Epithelial cell of proximal tubule (primary cell): Measurements from ENCODE around the gene GRM7. TPM values are rescaled to one million over a fixed set of nuclear protein-coding genes. Genes with fewer than 3 reads are reported as not detected.

Experiments used
- DNase-seq: peaks from one replicate; pipeline ENCODE4 v3.0.0-alpha.2; 2011; ENCODE audit warnings: low read depth
- H3K4me3 ChIP-seq: 2 replicates; pipeline ENCODE4 v1.5.1; 2011; ENCODE audit warnings: low read depth, mild to moderate bottlenecking, low read length
- total RNA-seq: library from RNA; depleted of rRNA; stranded (reverse); fragments of >200 nt; gene quantifications from 2 replicates; pipeline ENCODE4 v1.2.3, GENCODE V29; 2015
- TF ChIP-seq, protein P1 (sequence below): conservative IDR thresholded peaks from 2 replicates; pipeline ENCODE4 v1.5.1; 2012; ENCODE audit warnings: low read depth, mild to moderate bottlenecking, low read length

GRM7 gene
- total RNA-seq = not detected in 2 replicates

DNA sequence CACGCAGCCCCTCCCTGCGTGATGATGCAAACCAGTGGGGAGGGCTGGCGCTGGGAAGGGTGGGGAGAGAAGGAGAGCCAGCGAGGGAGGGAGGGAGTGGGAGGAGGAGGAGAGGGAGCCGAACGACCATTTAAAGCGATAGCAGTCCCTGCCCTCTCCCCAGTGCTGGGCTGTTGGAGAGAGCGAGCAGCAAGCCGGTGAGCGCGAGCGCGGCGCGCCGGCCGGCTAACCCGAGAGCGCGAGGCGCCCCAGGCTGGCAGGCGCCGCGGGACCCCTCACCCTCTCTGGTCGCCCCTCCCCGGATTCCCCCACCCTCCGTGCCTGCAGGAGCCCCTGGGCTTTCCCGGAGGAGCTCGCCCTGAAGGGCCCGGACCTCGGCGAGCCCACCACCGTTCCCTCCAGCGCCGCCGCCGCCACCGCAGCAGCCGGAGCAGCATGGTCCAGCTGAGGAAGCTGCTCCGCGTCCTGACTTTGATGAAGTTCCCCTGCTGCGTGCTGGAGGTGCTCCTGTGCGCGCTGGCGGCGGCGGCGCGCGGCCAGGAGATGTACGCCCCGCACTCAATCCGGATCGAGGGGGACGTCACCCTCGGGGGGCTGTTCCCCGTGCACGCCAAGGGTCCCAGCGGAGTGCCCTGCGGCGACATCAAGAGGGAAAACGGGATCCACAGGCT, at the start of gene GRM7:
Gene GRM7, plus strand, starts transcription at position 162 of the 671 bp plus-strand sequence.
- TF ChIP-seq, protein P1, sequence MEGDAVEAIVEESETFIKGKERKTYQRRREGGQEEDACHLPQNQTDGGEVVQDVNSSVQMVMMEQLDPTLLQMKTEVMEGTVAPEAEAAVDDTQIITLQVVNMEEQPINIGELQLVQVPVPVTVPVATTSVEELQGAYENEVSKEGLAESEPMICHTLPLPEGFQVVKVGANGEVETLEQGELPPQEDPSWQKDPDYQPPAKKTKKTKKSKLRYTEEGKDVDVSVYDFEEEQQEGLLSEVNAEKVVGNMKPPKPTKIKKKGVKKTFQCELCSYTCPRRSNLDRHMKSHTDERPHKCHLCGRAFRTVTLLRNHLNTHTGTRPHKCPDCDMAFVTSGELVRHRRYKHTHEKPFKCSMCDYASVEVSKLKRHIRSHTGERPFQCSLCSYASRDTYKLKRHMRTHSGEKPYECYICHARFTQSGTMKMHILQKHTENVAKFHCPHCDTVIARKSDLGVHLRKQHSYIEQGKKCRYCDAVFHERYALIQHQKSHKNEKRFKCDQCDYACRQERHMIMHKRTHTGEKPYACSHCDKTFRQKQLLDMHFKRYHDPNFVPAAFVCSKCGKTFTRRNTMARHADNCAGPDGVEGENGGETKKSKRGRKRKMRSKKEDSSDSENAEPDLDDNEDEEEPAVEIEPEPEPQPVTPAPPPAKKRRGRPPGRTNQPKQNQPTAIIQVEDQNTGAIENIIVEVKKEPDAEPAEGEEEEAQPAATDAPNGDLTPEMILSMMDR = no peak
- H3K4me3 ChIP-seq = peak within 1 kb of the TSS; percentile 16
- DNase-seq = no peak

DNA sequence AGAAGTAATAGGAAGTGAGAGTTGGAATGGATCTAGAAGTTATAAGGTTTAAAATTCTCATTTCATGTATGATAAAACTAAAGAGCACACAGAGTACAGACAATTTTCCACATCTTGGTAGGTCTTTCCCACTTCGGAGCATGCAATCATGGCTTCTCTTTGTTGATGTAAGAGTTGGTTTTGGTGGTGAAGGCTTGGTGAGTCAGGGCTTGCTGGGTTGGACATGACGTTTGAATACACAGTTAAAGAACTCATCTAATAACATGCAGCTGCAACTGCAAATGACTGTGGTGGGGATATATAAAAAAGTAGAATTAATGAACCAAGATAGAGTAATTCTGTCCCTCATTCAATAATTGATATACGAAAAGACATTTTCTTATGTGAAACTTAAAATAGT, 39.5 kb upstream of the GRM7 start:
- DNase-seq = no peak
- TF ChIP-seq, protein P1 = no peak
- no peak overlapping the region for H3K4me3 ChIP-seq

DNA sequence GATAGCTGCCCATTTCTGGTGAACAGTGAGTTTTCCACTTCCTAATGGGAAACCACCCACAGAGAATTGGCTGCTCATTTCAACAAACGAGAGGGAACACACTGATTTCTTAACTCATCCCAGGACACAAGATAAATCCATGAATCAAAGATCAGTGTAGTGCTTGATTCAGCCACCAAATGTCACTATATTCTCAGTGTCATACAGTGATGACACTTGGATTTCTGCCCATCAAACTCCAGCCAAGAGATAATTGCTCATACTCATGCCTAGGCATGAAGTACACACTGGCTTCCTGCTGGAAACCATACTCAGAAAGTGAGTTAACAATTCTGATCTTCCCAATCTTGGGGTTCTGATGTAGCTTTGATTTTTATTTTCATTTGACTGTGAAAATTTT, 35.4 kb upstream of the GRM7 start:
- TF ChIP-seq, protein P1 = no peak
- no peak for DNase-seq
- no peak overlapping the region for H3K4me3 ChIP-seq

DNA sequence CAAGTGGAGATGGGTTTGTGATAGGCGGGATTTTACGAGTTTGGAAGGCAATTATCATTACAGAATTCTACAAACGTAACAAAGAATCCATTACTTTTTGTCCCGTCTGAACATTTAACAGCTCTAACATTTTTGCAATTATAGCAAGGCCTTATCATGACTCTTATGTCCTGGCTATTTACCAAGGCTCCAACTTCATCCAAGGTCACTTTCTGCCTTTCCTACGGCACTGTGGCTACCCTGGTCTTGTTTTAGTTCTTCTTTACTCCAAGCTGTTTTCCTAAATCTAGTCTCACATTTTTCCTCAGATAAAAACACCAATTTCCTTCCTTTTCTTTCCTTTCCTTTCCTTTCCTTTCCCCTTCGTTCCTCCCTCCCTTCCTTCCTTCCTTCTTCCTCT, 33.5 kb upstream of the GRM7 start:
- no peak for DNase-seq
- TF ChIP-seq, protein P1 = no peak

DNA sequence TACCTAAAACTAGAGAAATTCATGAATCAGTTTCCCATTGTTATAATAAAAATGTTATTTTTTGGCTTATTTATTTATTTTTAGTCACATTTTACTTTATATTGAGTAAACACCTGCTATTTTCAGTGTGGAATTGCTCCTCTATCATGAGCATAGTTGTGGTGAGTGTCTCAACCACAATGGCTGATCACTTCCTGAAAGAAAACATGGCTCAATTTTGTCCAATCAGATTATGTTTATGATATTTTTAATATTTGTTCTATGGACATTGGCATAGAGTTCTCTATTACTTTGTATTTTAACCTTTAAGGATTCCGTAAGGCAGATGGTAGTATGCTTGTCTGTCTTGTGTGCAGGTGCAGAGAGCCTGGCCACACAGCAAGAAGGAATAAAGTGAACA, 16.2 kb upstream of the GRM7 start:
- no peak overlapping the region for H3K4me3 ChIP-seq
- DNase-seq = no peak
- TF ChIP-seq, protein P1 = no peak

More for the DNA sequence above, 33.5 kb upstream of the GRM7 start:
- H3K4me3 ChIP-seq = no peak overlapping the region

DNA sequence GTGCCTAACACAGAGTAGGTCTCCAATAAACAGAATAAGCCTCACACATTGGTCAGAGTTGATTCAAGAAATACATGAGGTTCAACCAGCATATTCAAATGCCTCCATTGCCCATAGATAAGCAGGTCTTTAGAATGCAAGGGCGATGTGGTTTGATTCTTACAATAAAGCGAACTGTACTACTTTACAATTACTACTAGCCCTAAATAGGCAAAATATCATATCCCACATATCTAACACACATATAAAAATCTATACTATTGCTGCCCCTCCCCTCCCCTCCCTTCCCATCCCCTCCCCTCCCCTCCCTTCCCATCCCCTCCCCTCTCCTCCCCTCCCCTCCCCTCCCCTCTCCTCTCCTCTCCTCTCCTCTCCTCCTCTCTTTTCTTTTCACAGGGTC, 6.7 kb upstream of the GRM7 start:
- H3K4me3 ChIP-seq = no peak overlapping the region
- no peak for DNase-seq
- TF ChIP-seq, protein P1 = no peak

DNA sequence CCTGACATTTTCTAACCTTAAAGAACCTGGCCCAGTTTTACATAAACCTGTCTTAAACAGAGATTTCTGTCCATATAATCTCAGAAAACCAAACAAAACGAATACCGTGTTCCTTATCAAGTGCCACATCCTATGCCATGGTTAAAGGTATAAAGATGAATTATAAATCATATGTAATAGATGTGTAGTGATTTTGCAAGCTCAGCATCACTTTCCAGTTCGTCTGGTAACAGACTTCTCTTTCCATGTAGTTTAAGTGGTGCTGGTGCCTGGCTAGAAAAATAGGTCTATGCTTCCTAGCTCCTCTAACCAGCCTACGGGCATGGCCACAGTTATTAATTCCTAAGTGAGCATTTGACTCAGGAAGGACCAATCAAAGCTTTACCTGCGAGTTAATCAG, 3.4 kb upstream of the GRM7 start:
- no peak overlapping the region for H3K4me3 ChIP-seq
- DNase-seq = no peak
- TF ChIP-seq, protein P1 = no peak
